Ascending aorta (tissue), 2 donors: ENCODE measurements around the gene TFRC. TPM values are rescaled to one million over a fixed set of nuclear protein-coding genes. Genes with fewer than 3 reads are reported as not detected.

Experiments
- DNase-seq, 2 donors: peaks; one replicate each; pipeline ENCODE4 v3.0.0-alpha.2; 2019; ENCODE audit warnings: low spot score in 2 of 2
- H3K27ac ChIP-seq, 2 donors: fragments of 200-600 bp; sonication (generic); one replicate each; pipeline ENCODE4 v1.5.1; 2016 to 2017; ENCODE audit warnings: mild to moderate bottlenecking in 1 of 2
- H3K27me3 ChIP-seq: fragments of 200-600 bp; sonication (generic); one replicate; pipeline ENCODE4 v1.5.1; 2017
- H3K36me3 ChIP-seq, 2 donors: fragments of 200-600 bp; sonication (generic); one replicate each; pipeline ENCODE4 v1.5.1; 2016
- H3K4me1 ChIP-seq, 2 donors: fragments of 200-600 bp; sonication (generic); one replicate each; pipeline ENCODE4 v1.5.1; 2016 to 2017; ENCODE audit warnings: mild to moderate bottlenecking in 1 of 2
- H3K4me3 ChIP-seq, 2 donors: fragments of 200-600 bp; sonication (generic); one replicate each; pipeline ENCODE4 v1.5.1; 2016 to 2017; ENCODE audit warnings: mild to moderate bottlenecking in 1 of 2
- H3K9me3 ChIP-seq, 2 donors: fragments of 200-600 bp; sonication (generic); one replicate each; pipeline ENCODE4 v1.5.1; 2016
- intact Hi-C: fragments of 100-400 bp; cut with DNase I; formaldehyde crosslinking; loops from one replicate; pipeline ENCODE4 v1.15.1; 2023
- total RNA-seq: library from RNA; depleted of rRNA; stranded (reverse); fragments of >200 nt; gene quantifications from one replicate; pipeline ENCODE4 v1.1.0, GENCODE V29; 2016
- TF ChIP-seq, protein P1 (sequence below), 3 experiments: fragments of 200-600 bp in 2 of 3; fragments of 450-650 bp in 1 of 3; sonication (generic) in 2 of 3; IDR thresholded peaks; one replicate each; pipeline ENCODE4 v1.5.1; 2016 to 2019; ENCODE audit warnings: antibody characterized with exemption in 3 of 3, mild to moderate bottlenecking in 1 of 3, moderate library complexity in 1 of 3

TFRC gene
- total RNA-seq, 1 donor from 2014 or later = 30.1 TPM

DNA sequence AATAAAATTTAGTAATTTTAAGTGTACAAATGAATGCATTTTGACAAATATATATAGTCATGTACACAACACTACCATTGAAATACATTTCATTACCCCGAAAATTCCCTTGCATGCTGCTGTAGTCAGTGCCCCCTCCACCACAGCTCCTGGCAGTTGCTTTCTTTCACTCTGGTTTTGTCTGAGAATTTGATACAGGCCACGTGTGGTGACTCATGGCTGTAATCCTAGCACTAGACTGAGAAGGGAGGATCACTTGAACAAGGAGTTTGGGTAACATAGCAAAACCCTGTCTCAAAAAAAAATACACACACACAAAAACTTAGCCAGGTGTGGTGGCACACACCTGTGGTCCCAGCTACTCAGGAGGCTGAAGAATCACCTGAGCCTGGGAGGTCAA is 65.4 kb downstream of the TFRC start:
- DNase-seq = no peak
- intact Hi-C loops = no loop called here
- Histone ChIP-seq H3K9me3 (no peaks in the 10 kb centered on the region), H3K36me3 (no peaks in the 10 kb centered on the region), H3K27me3 (no peaks in the 10 kb centered on the region), H3K27ac (no peak overlapping the region), H3K4me3 (no peak overlapping the region), H3K4me1 (no peaks in the 10 kb centered on the region)
- TF ChIP-seq, protein P1, sequence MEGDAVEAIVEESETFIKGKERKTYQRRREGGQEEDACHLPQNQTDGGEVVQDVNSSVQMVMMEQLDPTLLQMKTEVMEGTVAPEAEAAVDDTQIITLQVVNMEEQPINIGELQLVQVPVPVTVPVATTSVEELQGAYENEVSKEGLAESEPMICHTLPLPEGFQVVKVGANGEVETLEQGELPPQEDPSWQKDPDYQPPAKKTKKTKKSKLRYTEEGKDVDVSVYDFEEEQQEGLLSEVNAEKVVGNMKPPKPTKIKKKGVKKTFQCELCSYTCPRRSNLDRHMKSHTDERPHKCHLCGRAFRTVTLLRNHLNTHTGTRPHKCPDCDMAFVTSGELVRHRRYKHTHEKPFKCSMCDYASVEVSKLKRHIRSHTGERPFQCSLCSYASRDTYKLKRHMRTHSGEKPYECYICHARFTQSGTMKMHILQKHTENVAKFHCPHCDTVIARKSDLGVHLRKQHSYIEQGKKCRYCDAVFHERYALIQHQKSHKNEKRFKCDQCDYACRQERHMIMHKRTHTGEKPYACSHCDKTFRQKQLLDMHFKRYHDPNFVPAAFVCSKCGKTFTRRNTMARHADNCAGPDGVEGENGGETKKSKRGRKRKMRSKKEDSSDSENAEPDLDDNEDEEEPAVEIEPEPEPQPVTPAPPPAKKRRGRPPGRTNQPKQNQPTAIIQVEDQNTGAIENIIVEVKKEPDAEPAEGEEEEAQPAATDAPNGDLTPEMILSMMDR (IDR thresholded peaks at IDR 0.05) = no peak

DNA sequence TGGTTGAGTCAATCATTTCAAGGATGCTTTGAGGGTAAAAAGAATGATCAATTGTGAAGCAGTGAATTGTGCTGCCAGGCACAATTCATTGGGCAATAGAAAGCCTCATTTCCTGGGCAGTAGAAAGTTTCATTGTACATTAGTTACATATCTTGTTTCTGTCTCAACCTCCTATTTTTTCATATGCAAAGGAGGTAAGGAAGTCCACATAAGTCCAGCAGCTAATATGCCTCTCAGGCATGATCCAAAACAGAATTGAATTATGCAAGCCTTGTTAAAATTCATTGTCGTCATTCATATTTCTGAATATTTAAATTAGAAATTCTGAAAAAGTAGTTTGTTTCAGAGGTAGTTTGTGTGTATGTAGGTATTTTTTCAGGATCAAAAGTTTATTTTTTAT is 65.8 kb downstream of the TFRC start:
- H3K36me3 ChIP-seq = no peaks in the 10 kb centered on the region

DNA sequence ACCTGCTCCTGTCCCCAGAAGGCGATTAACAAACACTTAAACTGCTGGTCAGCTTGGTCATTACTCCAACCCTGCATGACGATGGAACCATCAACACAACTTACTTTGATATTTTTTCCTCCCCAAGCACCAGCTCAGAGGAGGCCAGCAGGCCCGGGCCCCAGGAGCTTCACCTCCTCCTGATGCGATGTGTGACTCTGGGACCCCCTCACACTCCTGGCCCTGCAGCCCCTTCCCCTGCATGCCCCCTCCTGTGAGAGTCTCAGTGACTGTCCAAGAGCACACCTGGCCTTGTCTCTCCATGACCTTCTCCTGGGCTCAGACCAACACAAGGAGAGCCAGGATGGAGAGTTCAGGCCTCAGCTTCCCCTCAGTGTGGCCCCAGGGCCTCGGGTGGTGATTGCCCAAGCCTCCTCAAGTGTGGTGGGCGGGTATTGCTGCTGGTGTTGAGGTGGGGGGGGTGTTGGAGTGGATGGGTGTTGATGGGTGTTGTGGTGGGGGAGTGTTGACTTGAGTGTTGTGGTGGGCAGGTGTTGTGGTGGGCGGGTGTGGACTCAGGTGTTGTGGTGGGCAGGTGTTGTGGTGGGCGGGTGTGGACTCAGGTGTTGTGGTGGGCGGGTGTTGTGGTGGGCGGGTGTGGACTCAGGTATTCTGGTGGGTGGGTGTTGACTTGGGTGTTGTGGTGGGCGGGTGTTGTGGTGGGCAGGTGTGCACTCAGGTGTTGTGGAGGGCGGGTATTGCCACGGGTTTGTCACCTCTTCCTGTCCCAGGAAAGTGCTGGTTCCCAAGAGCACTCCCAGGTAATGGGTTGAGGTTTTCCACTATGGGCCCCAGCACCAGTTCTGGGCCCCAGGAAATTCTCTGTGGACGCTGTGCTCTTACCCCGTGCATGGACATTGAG is 68.1 kb downstream of the TFRC start:
- Histone ChIP-seq H3K27ac (no peak overlapping the region), H3K4me3 (no peak overlapping the region), H3K36me3 (no peaks in the 10 kb centered on the region), H3K4me1 (no peaks in the 10 kb centered on the region), H3K9me3 (no peaks in the 10 kb centered on the region), H3K27me3 (no peaks in the 10 kb centered on the region)
- intact Hi-C loops = no loop called here
- no peak for DNase-seq
- TF ChIP-seq, protein P1 (IDR thresholded peaks at IDR 0.05) = no peak

More for the DNA sequence above, 65.8 kb downstream of the TFRC start:
- no peak overlapping the region for H3K4me3 ChIP-seq
- intact Hi-C loops = no loop called here
- no peak for DNase-seq
- no peaks in the 10 kb centered on the region for H3K27me3 ChIP-seq
- H3K27ac ChIP-seq = no peak overlapping the region
- H3K9me3 ChIP-seq = no peaks in the 10 kb centered on the region
- TF ChIP-seq, protein P1 (IDR thresholded peaks at IDR 0.05) = no peak
- no peaks in the 10 kb centered on the region for H3K4me1 ChIP-seq

DNA sequence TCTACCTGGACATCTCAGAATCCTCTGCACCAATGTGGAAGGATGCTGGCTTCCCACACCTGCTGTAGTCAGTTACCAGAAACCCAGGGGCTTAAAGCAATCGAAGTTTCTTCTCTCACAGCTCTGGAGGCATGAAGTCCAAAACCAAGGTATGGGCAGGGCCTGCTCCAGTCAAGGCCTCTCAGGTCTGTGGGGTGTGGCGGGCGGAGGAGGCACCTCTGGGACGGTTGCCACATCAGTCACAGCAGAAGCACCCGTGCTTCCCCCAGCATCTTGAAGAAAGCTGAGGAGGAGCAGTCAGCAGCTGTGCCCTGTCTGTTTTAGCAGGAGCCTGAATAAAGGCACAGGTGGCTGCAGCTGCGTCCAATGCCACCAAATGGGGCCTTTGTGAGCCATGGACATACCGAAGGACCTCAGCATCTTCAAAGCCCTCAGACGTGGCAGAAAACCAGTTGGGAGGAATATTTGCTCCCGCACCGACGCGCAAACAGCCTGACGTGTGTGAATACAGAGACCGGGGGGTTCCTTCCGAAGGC is 68.9 kb downstream of the TFRC start:
- H3K36me3 ChIP-seq = no peaks in the 10 kb centered on the region
- no peaks in the 10 kb centered on the region for H3K27me3 ChIP-seq
- no peaks in the 10 kb centered on the region for H3K9me3 ChIP-seq
- no peak overlapping the region for H3K27ac ChIP-seq
- intact Hi-C loops = no loop called here
- DNase-seq = no peak
- TF ChIP-seq, protein P1 (IDR thresholded peaks at IDR 0.05) = no peak
- H3K4me1 ChIP-seq = no peaks in the 10 kb centered on the region
- H3K4me3 ChIP-seq = no peak overlapping the region

DNA sequence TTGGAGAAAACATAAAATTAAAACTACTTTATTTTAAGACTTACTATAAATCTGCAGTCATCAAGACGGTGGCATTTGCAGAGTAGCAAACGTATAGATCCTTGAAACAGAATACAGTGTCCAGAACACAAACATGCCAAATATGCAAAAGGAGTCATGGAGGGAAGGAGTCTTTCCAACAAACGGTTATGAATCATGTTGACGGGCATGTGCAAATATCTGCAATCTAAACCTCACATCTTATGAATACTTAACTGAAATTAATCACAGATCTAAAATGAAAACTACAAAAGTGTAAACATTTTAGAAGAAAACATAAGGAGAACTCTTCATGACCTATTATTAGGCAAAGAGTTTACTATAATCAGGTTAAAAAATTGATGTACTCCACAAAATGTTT is 69.4 kb downstream of the TFRC start:
- intact Hi-C loops = no loop called here
- H3K9me3 ChIP-seq = no peaks in the 10 kb centered on the region
- no peak for DNase-seq
- H3K36me3 ChIP-seq = no peaks in the 10 kb centered on the region
- TF ChIP-seq, protein P1 (IDR thresholded peaks at IDR 0.05) = no peak
- no peaks in the 10 kb centered on the region for H3K27me3 ChIP-seq
- H3K4me3 ChIP-seq = no peak overlapping the region
- H3K27ac ChIP-seq = no peak overlapping the region
- H3K4me1 ChIP-seq = no peaks in the 10 kb centered on the region
